ENCODE data around the gene DLX1.

DLX1 gene

DNA sequence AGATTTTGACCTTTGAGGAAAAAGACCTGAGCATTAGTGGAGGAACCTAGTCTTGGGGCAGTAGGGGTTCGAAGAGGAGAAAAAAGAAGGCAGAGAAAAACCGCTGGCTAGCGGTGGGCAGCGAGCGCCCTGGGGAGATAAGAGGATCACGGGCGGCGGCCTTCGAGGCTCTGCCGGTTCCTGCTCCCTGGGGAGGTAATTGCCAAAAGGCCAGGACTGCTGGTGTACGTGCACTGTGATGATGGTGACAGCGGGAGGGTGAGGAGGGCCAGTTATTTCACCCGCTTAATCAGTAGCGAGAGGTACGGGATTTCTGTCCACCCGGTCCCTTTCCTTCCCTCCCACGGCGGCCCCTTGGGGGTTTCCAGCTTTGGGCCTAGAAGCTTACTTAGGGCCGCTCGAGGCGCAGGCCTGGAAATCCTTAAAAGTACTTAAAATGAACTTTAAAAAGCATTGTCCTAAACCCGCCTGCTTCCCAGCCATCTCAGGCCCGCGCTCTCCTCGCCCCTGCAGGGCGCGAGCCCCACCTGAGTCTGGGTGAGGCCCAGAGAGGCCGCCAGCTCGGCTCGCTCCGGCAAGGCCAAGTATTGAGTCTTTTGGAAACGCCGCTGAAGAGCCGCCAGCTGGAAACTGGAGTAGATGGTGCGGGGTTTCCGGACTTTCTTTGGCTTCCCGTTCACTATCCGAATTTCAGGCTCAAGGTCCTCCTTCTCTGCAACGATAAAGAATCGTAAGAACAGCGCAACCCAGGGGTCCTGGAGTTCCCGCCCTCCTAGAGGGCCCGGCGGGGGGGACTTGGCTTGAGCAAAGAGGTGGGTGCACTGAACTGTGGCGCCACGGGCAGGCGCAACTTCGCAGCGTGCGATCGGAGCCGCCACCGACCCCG lies 15.9 kb downstream of the DLX1 start:
- peaks cover 65% of the 10 kb centered on the region for H3K4me1 ChIP-seq (ENCODE audit: control insufficient read depth, low read length)
- H3K36me3 ChIP-seq (ENCODE audit: control insufficient read depth, low read length), result no peaks in the 10 kb centered on the region
- no peaks in the 10 kb centered on the region for H3K79me2 ChIP-seq (ENCODE audit: control insufficient read depth, low read length)
- H3K27ac ChIP-seq (ENCODE audit: low read depth, low read length), result no peak overlapping the region
- peaks cover 72% of the 10 kb centered on the region for H3K27me3 ChIP-seq (ENCODE audit: control insufficient read depth, low read length)
- H3K9me3 ChIP-seq (ENCODE audit: control insufficient read depth, insufficient read depth, low read length), result no peaks in the 10 kb centered on the region
- peak overlapping the region; percentile 73 for H3K4me3 ChIP-seq (ENCODE audit: low read length)
- H3K9me2 ChIP-seq (replicated peaks; ENCODE audit: control insufficient read depth, low read length), result no peaks in the 10 kb centered on the region
- H3F3A ChIP-seq (ENCODE audit: control insufficient read depth, insufficient read depth), result peaks cover 5% of the 10 kb centered on the region; the same call in 1 of the 2 replicates
- H4K20me1 ChIP-seq (ENCODE audit: control insufficient read depth, insufficient read depth, low read depth, low read length), result peaks cover 16% of the 10 kb centered on the region; the same call in 1 of the 2 replicates
- TF ChIP-seq, protein P1, sequence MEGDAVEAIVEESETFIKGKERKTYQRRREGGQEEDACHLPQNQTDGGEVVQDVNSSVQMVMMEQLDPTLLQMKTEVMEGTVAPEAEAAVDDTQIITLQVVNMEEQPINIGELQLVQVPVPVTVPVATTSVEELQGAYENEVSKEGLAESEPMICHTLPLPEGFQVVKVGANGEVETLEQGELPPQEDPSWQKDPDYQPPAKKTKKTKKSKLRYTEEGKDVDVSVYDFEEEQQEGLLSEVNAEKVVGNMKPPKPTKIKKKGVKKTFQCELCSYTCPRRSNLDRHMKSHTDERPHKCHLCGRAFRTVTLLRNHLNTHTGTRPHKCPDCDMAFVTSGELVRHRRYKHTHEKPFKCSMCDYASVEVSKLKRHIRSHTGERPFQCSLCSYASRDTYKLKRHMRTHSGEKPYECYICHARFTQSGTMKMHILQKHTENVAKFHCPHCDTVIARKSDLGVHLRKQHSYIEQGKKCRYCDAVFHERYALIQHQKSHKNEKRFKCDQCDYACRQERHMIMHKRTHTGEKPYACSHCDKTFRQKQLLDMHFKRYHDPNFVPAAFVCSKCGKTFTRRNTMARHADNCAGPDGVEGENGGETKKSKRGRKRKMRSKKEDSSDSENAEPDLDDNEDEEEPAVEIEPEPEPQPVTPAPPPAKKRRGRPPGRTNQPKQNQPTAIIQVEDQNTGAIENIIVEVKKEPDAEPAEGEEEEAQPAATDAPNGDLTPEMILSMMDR (IDR thresholded peaks at IDR 0.05; ENCODE audit: low read depth, low read length, poor library complexity, severe bottlenecking), result peak; percentile 22
- TF ChIP-seq EZH2phosphoT487 (IDR thresholded peaks at IDR 0.05; ENCODE audit: borderline replicate concordance, low read length), result peak; percentile 95
- peak overlapping the region; percentile 79 for H3K4me2 ChIP-seq (ENCODE audit: low read length)

DNA sequence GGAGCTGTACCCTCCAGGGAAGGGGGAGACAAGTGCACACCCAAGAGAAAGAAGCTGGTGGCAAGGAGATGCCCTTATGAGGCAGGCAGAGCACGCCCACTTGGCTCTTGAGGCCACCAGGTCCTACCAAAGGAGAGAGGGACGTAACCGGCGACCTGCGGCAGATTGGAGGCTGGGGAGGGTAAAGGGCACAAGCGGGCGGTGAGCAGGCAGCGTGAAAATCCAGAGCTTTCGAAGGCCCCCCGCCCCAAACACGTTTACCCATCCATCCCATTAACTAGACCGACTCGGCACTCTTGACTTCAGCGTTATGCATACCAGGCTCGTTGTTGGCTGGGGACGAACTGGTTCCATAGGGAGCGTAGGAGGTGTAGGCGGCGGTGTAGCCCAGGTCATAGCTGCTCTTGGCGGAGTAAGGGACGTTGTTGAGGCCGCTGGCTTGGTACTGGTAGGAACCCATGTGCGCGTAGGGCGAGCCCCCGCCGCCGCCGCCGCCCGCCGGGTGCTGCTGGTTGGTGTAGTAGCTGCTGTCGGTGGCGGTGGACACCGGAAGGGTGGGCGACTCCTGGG lies 16.6 kb downstream of the DLX1 start:
- peaks cover 16% of the 10 kb centered on the region; the same call in 1 of the 2 replicates for H4K20me1 ChIP-seq (ENCODE audit: control insufficient read depth, insufficient read depth, low read depth, low read length)
- no peaks in the 10 kb centered on the region for H3K9me3 ChIP-seq (ENCODE audit: control insufficient read depth, insufficient read depth, low read length)
- TF ChIP-seq, protein P1 (IDR thresholded peaks at IDR 0.05; ENCODE audit: low read depth, low read length, poor library complexity, severe bottlenecking), result peak; percentile 7
- TF ChIP-seq EZH2phosphoT487 (IDR thresholded peaks at IDR 0.05; ENCODE audit: borderline replicate concordance, low read length), result no peak
- no peaks in the 10 kb centered on the region for H3K79me2 ChIP-seq (ENCODE audit: control insufficient read depth, low read length)
- peak overlapping the region; percentile 73 for H3K4me3 ChIP-seq (ENCODE audit: low read length)
- peaks cover 57% of the 10 kb centered on the region for H3K4me1 ChIP-seq (ENCODE audit: control insufficient read depth, low read length)
- H3K27me3 ChIP-seq (ENCODE audit: control insufficient read depth, low read length), result peaks cover 71% of the 10 kb centered on the region
- H3K36me3 ChIP-seq (ENCODE audit: control insufficient read depth, low read length), result no peaks in the 10 kb centered on the region
- peak overlapping the region; percentile 79 for H3K4me2 ChIP-seq (ENCODE audit: low read length)
- H3F3A ChIP-seq (ENCODE audit: control insufficient read depth, insufficient read depth), result peaks cover 5% of the 10 kb centered on the region; the same call in 1 of the 2 replicates
- no peak overlapping the region for H3K27ac ChIP-seq (ENCODE audit: low read depth, low read length)
- H3K9me2 ChIP-seq (replicated peaks; ENCODE audit: control insufficient read depth, low read length), result no peaks in the 10 kb centered on the region

- peak within 1 kb of the TSS; percentile 79 for H3K4me2 ChIP-seq (ENCODE audit: low read length)
- H3K9me2 ChIP-seq (replicated peaks; ENCODE audit: control insufficient read depth, low read length), result no peaks in the 10 kb centered on the region
- no peaks in the 10 kb centered on the region for H3K79me2 ChIP-seq (ENCODE audit: control insufficient read depth, low read length)
- H3K27ac ChIP-seq (ENCODE audit: low read depth, low read length), result no peak within 1 kb of the TSS
- no peaks in the 10 kb centered on the region for H3K36me3 ChIP-seq (ENCODE audit: control insufficient read depth, low read length)
- H3F3A ChIP-seq (ENCODE audit: control insufficient read depth, insufficient read depth), result peaks cover 5% of the 10 kb centered on the region; the same call in 1 of the 2 replicates
- no peak for TF ChIP-seq EZH2phosphoT487 (IDR thresholded peaks at IDR 0.05; ENCODE audit: borderline replicate concordance, low read length)
- H3K27me3 ChIP-seq (ENCODE audit: control insufficient read depth, low read length), result peaks cover 63% of the 10 kb centered on the region
- no peaks in the 10 kb centered on the region for H3K9me3 ChIP-seq (ENCODE audit: control insufficient read depth, insufficient read depth, low read length)
- H4K20me1 ChIP-seq (ENCODE audit: control insufficient read depth, insufficient read depth, low read depth, low read length), result peaks cover 9% of the 10 kb centered on the region; the same call in 1 of the 2 replicates
- H3K4me3 ChIP-seq (ENCODE audit: low read length), result peak within 1 kb of the TSS; percentile 73
- peaks cover 53% of the 10 kb centered on the region for H3K4me1 ChIP-seq (ENCODE audit: control insufficient read depth, low read length)
These were observed 17.4 kb downstream of the DLX1 start, which contains the start of gene DLX2 for GRCh38 chr2:172102391-172103359. TSS of gene DLX2 (minus strand) at chr2:172102900. CDS start at chr2:172102538, 362 bp downstream.

Measured in DOHH2 (cell line).